GM19099 (cell line): ENCODE data around the gene SLC45A3.

Experiments used
- POLR2A ChIP-seq: IDR thresholded peaks from 3 replicates; pipeline ENCODE4 v1.6.1; 2011; ENCODE audit warnings: low read depth; ENCODE audit not compliant: insufficient read length; ENCODE audit errors: extremely low read depth

Gene SLC45A3

DNA sequence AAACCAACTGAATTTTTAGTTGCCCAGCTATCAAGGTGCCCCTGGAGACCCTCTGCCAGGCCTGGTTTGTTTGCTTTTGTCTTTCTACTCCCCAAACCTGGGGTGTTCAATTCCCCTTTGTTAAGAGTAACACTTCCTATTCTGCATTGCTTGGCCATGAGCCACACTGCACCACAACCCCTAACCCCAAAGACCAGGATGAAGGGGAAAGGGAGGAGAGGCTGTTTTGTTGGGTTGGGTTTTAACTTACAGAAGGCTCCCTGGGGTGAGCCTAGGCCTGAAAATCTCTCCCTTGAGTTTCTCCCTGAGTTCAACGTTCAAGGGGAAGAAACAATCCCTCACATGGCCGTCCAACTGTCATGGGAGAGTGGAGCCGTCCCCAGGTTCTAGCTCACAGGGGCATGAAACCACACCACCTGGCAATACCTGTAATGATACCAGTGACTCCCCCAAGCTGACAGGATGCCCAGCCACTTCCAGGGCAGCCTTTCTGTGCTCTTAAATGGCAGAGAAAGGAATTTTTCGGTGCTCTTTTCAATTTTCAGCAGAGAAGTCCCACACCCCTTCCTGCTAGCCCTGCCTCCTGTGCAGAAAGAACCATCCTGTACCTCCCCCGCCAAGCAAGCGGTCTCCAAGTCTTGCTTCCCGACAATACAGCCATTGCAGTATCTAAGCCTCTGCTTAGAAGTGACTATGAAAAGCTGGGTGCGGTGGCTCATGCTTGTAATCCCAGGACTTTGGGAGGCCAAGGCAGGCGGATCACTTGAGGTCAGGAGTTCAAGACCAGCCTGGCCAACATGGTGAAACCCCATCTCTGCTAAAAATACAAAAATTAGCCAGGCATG lies 14.9 kb downstream of the SLC45A3 start:
- no peak for TF ChIP-seq POLR2A

DNA sequence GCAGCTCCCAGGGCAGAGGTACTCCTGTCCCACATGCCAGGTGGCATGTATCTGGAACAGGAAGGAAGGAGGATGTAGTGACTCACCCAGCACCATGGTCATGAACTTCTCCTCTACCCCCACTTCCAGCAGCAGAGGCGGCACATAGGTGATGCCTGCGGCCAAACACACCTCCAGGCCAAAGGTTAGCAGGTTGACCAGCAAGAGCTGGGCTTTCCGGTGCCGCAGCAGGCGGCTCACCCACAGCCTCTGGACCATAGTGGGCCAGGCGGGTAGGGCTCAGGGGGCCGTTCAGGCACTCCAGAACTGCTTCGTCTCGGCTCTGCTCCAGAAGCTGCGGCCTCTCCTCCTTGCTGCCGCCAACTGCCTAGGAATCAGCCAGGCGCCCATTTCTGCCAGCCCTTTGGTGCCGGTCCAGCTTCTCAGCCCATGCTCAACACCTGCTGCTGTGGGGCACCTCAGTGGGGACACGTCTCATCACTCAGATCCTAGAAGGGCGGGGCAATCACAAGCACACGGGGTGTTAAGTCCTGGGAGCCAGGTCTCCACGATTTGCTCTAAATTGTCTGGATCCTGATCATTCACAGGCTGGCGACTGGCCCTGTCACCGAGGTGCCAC lies 15.8 kb downstream of the SLC45A3 start:
- no peak for TF ChIP-seq POLR2A

DNA sequence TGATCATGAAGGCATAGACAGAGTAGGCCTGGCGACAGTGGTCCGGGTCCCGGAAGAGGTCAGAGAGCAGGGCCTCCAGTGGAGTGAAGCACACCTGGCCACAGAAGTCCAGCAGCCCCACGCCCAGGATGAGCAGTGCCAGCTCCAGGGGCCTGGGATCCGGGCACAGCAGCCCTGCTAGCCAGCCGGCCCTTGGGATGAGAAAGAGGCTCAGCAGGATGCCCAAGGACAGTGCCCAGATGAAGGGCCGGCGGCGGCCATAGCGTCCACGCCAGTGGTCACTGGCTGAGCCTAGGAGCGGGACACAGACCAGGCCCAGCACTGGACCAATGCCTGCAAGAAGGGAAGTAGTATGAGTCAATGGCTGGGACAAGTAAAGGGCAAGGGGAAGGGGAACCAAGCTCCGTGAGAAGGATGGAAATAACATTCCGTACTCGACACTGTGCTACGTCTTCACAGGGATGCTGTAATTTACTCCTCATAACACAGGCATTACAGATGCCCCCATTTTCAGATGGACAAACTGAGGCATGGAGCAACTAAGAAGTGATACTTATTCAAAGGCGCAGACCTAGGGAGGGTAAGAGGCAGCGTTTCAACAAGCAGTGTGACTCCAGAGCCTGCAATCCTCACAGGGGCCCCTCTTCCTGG lies 16.9 kb downstream of the SLC45A3 start:
- TF ChIP-seq POLR2A, result no peak

DNA sequence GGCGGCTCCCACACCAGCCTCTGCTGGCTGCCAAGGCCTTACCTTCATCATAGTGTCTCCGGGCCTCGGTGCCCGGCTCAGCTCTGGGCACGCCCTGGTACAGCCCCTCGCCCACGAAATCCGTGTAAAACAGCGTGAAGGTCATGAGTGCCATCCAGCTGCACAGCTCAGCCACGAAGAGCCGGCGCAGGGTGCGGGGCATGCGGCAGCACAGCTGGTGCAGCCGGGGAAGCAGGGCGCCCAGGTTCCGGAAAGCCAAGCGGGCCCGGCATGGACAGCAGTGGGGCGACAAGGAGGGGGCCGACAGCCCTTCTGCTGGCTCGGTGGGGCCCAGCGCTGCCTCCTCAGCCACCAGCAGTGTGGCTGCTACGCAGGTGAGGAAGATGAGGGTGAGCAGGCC lies 17.5 kb downstream of the SLC45A3 start:
- no peak for TF ChIP-seq POLR2A

DNA sequence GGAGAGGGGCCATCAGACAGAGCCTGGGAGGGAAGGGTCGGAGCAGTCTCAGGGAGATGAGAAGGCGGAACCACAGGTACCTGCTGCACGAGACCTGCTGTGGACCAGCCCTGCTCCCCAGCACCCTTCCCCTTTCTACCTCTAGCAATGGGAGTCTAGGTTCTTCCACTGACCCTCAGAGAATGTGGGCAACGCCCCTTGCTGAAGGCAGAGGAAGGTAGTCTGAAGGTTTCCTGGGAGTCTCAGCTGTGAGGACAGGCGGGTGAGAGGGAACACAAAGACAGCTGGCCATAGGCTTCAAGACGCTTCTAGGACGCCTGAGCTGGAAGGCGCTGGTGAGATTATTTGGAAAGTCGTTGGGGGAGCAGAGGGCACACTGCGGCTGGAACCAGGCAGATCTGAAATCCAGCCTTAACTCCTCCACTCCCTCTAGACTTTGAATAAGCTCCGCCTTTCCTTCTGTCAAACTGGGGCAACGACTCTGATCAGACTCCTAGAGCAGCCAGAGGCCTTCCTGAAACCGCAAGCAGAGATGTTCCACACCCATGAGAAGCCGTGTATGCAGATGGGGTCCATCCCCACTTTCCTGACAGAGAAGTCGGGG lies 18.1 kb downstream of the SLC45A3 start:
- TF ChIP-seq POLR2A, result no peak

DNA sequence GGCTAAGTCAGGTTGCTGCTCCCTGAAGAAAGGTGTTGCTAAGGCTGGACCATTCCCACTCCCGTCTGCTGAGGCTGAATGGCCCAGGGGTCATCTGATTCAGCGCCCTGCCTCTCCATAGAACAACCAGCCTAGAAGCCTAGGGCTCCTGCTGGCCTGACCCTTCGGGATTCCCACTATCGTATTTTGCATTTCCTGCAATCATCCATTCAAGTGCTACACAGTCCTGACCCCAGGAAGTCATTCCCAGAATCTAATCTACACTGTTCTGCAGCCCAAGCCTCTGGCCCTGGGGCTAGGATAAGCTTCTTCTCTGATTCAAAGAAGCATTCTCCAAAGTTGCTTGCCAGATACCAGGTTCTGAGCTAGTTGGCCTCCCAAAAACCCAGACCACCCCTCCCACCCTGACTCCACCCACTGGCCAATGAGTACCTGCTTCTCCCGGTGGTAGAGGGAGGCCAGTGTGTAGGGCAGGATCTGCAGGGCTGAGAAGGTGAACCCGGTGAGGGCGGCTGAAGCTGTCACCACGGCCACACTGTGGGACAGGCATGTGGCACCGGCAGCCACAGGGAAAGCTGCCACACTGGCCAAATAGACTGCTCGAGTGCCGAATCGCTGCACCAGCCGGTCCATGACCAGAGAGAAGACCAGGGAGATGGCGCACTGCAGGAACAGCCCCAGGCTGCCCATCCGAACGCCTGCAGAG lies 18.7 kb downstream of the SLC45A3 start:
- no peak for TF ChIP-seq POLR2A

DNA sequence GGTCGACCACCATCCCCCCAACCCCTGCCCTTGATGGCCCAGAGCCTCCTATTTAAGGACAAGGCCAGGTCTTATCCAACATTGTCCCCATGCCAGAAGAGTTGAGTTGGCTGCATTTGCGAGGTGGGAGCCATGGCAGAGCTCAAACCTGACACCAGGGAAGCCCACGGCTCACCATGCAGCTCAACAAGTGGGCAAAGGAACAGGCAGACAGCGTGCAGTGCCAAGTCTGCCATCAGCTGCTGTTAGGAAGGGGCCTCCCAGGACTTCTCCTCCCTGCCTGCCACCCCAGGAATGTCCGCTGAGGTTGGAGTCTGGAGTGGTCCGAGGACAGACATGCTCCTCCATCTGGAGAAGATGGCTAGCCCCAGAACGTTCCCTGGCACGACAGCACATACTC lies 19.9 kb downstream of the SLC45A3 start:
- TF ChIP-seq POLR2A, result no peak

DNA sequence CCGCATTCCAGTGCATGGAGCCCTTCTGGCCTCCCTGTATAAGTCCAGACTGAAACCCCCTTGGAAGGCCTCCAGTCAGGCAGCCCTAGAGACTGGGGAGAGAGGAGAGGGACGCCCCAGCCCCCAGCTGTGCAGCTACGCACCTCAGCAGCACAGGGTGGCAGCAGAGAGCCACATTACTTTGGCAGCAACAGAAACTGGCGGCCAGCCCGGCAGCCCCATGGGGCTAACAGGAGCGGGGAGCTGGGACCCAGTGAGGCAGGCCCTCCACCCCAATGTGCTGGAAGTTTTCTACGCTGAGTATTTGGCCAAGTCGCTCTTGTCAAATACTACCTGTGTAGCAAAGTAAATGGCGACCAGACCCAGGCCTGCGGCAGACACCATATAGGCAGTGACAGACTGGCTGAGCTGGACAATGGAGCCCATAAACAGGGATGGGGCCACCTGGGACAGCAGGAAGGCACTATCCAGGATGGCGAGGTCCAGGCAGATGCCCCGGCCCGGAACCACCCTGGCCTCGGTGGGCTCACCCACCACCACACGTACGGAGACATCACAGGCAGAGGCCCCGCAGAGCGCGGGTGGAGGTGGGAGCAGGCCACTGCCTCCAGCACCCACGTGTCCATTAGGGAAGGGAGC lies 21.2 kb downstream of the SLC45A3 start:
- TF ChIP-seq POLR2A, result no peak

DNA sequence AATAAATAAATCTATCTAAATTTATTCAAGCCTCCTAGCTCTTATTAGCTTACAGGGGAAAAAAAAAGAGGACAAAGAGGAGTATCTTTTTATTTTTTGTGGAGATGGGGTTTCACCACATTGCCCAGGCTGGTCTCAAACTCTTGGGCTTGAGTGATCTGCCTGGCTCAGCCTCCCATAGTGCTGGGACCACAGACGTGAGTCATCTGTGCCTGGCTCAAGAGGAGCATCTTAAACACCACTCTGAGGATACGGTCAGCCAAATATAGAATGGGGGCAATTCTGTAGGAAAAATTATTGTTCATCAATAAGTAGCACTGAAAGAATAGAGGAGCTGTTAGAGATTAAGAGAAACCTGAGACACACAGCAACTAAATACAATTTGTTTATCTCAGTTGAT lies 24.1 kb downstream of the SLC45A3 start:
- TF ChIP-seq POLR2A, result no peak

DNA sequence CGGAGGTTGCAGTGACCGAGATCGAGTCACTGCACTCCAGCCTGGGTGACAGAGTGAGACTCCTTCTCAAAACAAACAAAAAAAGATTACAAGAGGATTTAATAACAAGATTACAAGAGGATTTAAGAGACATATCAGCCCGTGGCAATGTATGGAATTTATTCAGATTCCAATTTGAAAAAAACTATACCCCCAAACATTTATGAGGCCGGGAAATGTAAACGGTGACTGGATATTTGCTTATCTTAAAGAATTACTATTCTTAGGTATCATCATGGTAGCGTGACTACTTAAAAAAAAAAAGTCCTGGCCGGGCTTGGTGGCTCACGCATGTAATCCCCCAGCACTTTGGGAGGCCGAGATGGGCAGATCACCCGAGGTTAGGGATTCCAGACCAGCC lies 27.3 kb downstream of the SLC45A3 start:
- no peak for TF ChIP-seq POLR2A

DNA sequence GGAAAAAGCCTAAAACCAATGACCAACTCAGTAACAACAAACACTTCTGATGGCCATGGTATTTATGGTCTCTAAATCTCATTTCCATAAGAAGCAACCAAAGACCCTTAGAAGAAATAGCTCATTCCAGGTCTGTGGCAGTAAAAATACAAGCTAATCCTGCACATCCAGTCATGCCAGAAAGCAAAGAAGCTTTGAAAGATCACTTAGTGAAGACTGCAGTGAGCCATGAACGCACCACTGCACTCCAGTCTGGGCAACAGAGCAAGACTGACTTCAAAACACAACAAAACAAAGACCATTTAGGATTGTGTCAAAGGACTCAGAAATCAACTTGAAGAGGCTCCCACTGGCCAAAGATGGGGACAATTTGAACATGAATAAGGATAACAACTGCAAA lies 30.1 kb downstream of the SLC45A3 start:
- TF ChIP-seq POLR2A, result no peak

DNA sequence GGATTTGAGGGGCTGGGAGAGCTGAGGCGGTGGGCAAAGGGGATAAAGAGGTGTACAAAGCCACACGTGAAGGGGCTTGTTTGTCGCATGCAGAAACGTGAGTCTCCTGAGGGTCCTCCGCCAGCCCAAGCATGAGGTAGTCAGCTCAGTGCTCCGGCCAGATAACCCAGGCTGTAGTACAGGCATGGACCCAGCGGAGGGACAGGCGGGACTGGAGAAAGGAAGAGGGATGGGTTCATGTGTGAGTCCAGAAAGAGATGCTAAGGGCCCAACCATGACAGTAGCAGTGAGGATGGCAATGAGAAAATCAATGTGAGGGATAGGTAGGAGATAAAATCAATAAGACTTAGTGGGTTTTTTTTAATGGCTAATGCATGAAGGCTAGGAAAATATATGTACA lies 34.8 kb downstream of the SLC45A3 start:
- TF ChIP-seq POLR2A, result no peak

DNA sequence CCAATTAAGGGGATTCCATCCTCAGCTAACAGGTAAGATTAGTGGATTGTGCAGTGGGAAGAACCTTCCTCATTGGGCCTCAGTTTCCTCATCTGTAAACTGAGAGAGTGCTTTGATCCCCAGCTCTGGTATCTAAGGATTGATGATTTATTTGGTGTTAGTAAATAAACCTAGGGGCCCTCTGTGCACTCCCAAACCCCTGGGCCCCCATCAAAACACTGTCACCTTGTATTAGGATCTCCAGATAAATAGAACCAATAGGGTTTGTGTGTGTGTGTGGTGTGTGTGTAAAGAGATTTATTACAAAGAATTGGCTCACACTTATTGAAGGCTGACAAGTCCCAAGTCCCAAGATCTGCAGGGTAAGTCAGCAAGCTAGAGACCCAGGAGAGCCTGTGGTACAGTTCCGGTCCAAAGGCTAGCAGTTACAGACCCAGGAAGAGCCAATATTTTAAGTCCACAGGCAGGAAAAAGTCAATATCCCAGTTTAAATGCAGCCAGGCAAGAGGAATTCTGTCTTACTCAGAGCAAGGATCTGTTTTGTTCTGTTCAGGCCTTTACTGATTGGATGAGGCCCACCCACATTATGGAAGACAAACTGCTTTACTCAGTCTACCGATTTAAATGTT lies 37.5 kb downstream of the SLC45A3 start:
- no peak for TF ChIP-seq POLR2A

DNA sequence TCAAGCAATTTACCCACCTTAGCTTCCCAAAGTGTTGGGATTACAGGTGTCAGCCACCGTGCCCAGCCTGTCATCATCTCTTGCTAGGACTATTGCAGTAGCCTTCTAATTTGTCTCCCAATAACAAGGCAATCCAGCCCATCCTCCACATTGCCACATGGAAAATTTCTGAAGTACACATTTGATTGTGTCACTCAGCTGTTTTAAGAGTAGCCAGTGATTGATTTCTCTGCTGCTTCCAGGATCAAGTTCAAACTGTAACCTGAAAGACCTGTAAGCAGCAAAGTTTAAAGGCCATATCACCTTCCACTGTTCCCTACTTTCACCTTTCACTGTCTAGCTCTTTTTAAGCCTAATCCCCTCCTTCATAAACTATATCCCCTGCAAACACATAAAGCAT lies 40.7 kb downstream of the SLC45A3 start:
- TF ChIP-seq POLR2A, result no peak
